Activated B cell treated with CpG ODN at 0.5 μM for 24 hours (primary cell): ENCODE results near the gene GLTP. TPM values are rescaled to one million over a fixed set of nuclear protein-coding genes. Genes with fewer than 3 reads are reported as not detected.

ENCODE experiments used
- ATAC-seq: fragments of 200-7000 bp; cut with Tn5 transposase; one replicate; pipeline ENCODE4 v1.10.0; 2021; ENCODE audit warnings: low read depth, mild to moderate bottlenecking, moderate library complexity
- CTCF ChIA-PET: fragments of 350-600 bp; sonication (Branson Sonifier 250); formaldehyde crosslinking; loops from one replicate; lab custom pipeline; 2021; ENCODE audit warnings: antibody characterized with exemption; lab: Charles Lee
- POLR2A ChIA-PET: fragments of 350-600 bp; sonication (Branson Sonifier 250); formaldehyde crosslinking; loops from one replicate; lab custom pipeline; 2021; ENCODE audit warnings: antibody characterized with exemption; lab: Charles Lee
- DNase-seq: peaks from one replicate; pipeline ENCODE4 v3.0.0; 2022
- H3K27ac Mint-ChIP-seq: one replicate; pipeline ENCODE4 v1.8.0; 2020; ENCODE audit warnings: mixed read lengths
- H3K27me3 Mint-ChIP-seq: one replicate; pipeline ENCODE4 v1.8.0; 2021; ENCODE audit warnings: mixed read lengths
- H3K36me3 Mint-ChIP-seq: one replicate; pipeline ENCODE4 v1.8.0; 2021; ENCODE audit warnings: low read depth, mixed read lengths
- H3K4me1 Mint-ChIP-seq: one replicate; pipeline ENCODE4 v1.8.0; 2021; ENCODE audit warnings: mixed read lengths
- H3K4me3 Mint-ChIP-seq: one replicate; pipeline ENCODE4 v1.8.0; 2020; ENCODE audit warnings: mild to moderate bottlenecking, mixed read lengths
- H3K9me3 Mint-ChIP-seq: one replicate; pipeline ENCODE4 v1.8.0; 2020; ENCODE audit warnings: mixed read lengths
- intact Hi-C: fragments of 100-400 bp; cut with micrococcal nuclease; formaldehyde crosslinking; loops from one replicate; pipeline ENCODE4 v1.15.1; 2024
- total RNA-seq: library from RNA; stranded (reverse); gene quantifications from 2 replicates; pipeline ENCODE4 v1.2.3, GENCODE V29; 2022
- TF ChIP-seq, protein P1 (sequence below): fragments of 200-600 bp; IDR thresholded peaks from one replicate; pipeline ENCODE4 v1.8.0; 2022; ENCODE audit warnings: antibody characterized with exemption, mild to moderate bottlenecking

Gene GLTP
- total RNA-seq, 1 donor from 2014 or later: 26.5 TPM

- DNase-seq (peak; percentile 90), ATAC-seq (peak; percentile 99)
- no peak overlapping the region for H3K4me3 Mint-ChIP-seq
- H3K36me3 Mint-ChIP-seq: peaks cover 2% of the 10 kb centered on the region
- no peaks in the 10 kb centered on the region for H3K9me3 Mint-ChIP-seq
- H3K4me1 Mint-ChIP-seq: peaks cover 6% of the 10 kb centered on the region
- no peaks in the 10 kb centered on the region for H3K27me3 Mint-ChIP-seq
- H3K27ac Mint-ChIP-seq: peak overlapping the region; percentile 9
- intact Hi-C loops: loop anchor here (1.0 to 2.0 kb wide), 4 partner anchors 35 to 326 kb away; partner anchors contain the start of gene GLTP
- ChIA-PET CTCF (interaction anchor here (0.7 to 2.9 kb wide), 21 partner anchors 9 to 757 kb away, joined by 3 to 23 read pairs (median 3); no protein-coding TSS in a partner anchor), POLR2A (interaction anchor here (1.0 kb wide), 1 partner anchor 83 kb away, joined by 4 read pairs; no protein-coding TSS in a partner anchor)
- TF ChIP-seq, protein P1, sequence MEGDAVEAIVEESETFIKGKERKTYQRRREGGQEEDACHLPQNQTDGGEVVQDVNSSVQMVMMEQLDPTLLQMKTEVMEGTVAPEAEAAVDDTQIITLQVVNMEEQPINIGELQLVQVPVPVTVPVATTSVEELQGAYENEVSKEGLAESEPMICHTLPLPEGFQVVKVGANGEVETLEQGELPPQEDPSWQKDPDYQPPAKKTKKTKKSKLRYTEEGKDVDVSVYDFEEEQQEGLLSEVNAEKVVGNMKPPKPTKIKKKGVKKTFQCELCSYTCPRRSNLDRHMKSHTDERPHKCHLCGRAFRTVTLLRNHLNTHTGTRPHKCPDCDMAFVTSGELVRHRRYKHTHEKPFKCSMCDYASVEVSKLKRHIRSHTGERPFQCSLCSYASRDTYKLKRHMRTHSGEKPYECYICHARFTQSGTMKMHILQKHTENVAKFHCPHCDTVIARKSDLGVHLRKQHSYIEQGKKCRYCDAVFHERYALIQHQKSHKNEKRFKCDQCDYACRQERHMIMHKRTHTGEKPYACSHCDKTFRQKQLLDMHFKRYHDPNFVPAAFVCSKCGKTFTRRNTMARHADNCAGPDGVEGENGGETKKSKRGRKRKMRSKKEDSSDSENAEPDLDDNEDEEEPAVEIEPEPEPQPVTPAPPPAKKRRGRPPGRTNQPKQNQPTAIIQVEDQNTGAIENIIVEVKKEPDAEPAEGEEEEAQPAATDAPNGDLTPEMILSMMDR: peak; percentile 69
Measured at GRCh38 chr12:109844983-109845823, 35.1 kb downstream of the GLTP start.

- ChIA-PET POLR2A (no interaction called here), CTCF (interaction anchor here (1.9 to 2.4 kb wide), 3 partner anchors 10 to 29 kb away, joined by 6 to 10 read pairs (median 6); no protein-coding TSS in a partner anchor)
- no peak for DNase-seq
- no peaks in the 10 kb centered on the region for H3K36me3 Mint-ChIP-seq
- peaks cover 6% of the 10 kb centered on the region for H3K4me1 Mint-ChIP-seq
- H3K27ac Mint-ChIP-seq: no peak overlapping the region
- ATAC-seq: no peak
- TF ChIP-seq, protein P1: no peak
- H3K27me3 Mint-ChIP-seq: peaks cover 1% of the 10 kb centered on the region
- H3K9me3 Mint-ChIP-seq: no peaks in the 10 kb centered on the region
- H3K4me3 Mint-ChIP-seq: no peak overlapping the region
- intact Hi-C loops: loop anchor here (2.0 kb wide), 2 partner anchors 247 to 325 kb away; no protein-coding TSS in a partner anchor
Measured at GRCh38 chr12:109844091-109844490, 36.2 kb downstream of the GLTP start.

- ChIA-PET CTCF (interaction anchor here (1.9 kb wide), 1 partner anchor 12 kb away, joined by 6 read pairs; no protein-coding TSS in a partner anchor), POLR2A (no interaction called here)
- Mint-ChIP-seq H3K27me3 (peaks cover 1% of the 10 kb centered on the region), H3K4me1 (peaks cover 6% of the 10 kb centered on the region), H3K9me3 (no peaks in the 10 kb centered on the region), H3K27ac (no peak overlapping the region), H3K4me3 (no peak overlapping the region), H3K36me3 (no peaks in the 10 kb centered on the region)
- TF ChIP-seq, protein P1: no peak
- no peak for ATAC-seq
- DNase-seq: no peak
- intact Hi-C loops: no loop called here
Measured at GRCh38 chr12:109842021-109842420, 38.3 kb downstream of the GLTP start.

DNA sequence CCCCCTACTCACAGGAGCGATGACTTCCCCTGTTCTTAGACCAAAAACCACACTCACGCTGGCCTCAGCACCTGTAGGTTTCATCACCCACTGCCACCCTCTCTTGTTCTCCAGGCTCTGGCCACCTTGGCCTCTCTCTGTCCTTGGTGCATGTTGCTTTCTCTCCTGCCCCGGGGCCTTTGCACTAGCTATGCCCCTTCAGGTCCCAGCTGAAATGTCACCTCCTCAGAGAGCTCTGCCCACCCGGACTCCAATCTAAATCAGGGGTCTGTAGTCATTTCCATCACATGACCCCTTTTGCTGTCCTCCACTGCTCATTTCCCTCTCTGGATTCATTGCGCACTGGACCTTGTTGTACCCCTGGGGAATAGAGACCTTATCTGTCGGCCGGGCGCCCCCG lies 39.0 kb downstream of the GLTP start:
- CTCF ChIA-PET: no interaction called here
- TF ChIP-seq, protein P1: no peak

More for the DNA sequence above, 39.0 kb downstream of the GLTP start:
- intact Hi-C loops: no loop called here
- POLR2A ChIA-PET: interaction anchor here (0.6 kb wide), 1 partner anchor 906 kb away, joined by 9 read pairs; no protein-coding TSS in a partner anchor
- Mint-ChIP-seq H3K9me3 (no peaks in the 10 kb centered on the region), H3K27ac (no peak overlapping the region), H3K4me3 (no peak overlapping the region), H3K36me3 (no peaks in the 10 kb centered on the region), H3K27me3 (peaks cover 1% of the 10 kb centered on the region), H3K4me1 (peaks cover 6% of the 10 kb centered on the region)
- DNase-seq (no peak), ATAC-seq (no peak)
